Daoy (cell line): Measurements from ENCODE around the gene CYP2J2. TPM values are rescaled to one million over a fixed set of nuclear protein-coding genes. Genes with fewer than 3 reads are reported as not detected.
"Not testable (repeated sequence)": the region's sequence is repeated elsewhere in the genome, so short reads cannot be mapped to it uniquely, and the experiment has no call there.

ENCODE experiments used
- DNase-seq: peaks from one replicate; pipeline ENCODE4 v3.0.0-alpha.2; 2015; ENCODE audit warnings: low read depth
- total RNA-seq: library from RNA; depleted of rRNA; stranded (reverse); fragments of >200 nt; shearing (Covaris generic); gene quantifications from 2 replicates; pipeline ENCODE4 v1.2.3, GENCODE V29; 2014; rRNA removed

CYP2J2 gene
- total RNA-seq: 4.2 and 4.7 TPM in 2 replicates

- DNase-seq: peak; percentile 82
These were observed at the start of gene CYP2J2 for GRCh38 chr1:59926381-59927123. Gene CYP2J2 (minus strand): TSS chr1:59926773. CDS start chr1:59926746, 27 bp downstream.

GRCh38 chr1:59973719-59974118 lies 47.1 kb upstream of the CYP2J2 start:
- no peak for DNase-seq

- no peak for DNase-seq
These were observed 45.8 kb upstream of the CYP2J2 start for GRCh38 chr1:59972216-59972927.

GRCh38 chr1:59971464-59971911 lies 44.9 kb upstream of the CYP2J2 start:
- DNase-seq: peak; percentile 80

GRCh38 chr1:59969542-59970175 lies 43.1 kb upstream of the CYP2J2 start:
- not testable (repeated sequence) for DNase-seq

- DNase-seq: not testable (repeated sequence)
These were observed 42.2 kb upstream of the CYP2J2 start for GRCh38 chr1:59968746-59969145.

DNA sequence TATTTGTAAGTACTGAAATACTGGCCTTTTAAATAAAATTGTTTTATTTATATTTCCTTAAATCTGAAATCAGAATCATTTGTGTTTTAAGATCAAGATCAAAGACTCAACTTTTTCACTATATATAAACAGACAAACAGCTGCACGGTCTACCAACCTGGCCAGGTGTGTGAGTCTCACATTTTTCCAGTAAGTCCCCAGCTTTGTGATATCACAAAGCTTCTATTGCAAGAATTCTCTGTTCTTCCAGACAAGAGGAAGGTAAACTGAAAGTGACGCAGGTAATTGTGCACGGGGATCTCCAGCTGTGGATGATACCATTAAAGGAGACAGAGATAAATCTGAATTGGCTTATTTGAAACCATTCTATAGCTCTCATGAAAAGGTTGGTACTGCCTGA lies 41.2 kb upstream of the CYP2J2 start:
- no peak for DNase-seq

DNA sequence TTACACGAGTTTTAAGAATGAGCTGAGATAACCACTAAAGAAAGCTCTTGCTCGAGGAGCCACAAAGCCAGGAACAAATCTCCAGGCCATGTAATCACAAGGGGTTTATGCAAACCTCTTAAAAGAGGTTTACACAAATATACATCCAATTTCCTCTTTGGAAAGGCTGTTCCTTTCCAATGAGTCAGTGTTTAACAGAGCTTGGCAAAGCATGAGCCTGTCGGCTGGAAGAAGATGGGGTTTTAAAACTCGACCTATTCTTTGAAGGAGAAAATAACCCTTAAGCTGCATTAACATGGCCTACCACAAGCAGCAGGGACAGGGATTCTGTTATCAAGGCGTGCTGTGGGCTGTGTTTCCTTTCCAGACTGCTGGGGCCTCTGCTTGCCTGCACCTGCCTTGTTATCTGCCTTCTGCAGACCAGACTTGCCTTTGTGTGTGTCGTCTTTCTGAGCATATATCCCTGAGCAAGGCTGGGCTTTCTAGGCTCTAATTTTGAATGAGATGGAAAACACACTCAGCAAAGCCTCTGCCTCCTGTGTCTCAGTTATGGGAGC lies 40.6 kb upstream of the CYP2J2 start:
- DNase-seq: peak; percentile 49

DNA sequence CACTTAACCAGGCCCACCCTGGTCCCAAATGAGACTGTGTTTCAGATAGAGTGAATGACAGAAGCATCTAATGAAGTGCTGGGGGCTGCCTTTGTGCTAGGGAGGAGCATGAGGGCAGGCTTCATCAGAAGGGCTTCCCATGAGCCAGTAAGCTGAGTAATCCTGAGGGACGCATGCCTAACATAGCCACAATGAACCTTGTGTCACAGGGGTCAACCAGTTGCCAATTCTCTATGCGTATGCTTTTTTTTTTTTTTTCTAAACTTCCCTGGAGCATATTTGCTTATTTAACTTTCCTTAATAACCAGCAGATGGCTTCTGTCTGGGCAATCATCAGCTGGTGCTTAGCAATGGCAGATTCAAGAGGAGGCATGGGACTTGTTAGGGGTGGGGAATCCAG lies 25.5 kb upstream of the CYP2J2 start:
- DNase-seq: no peak

GRCh38 chr1:59949648-59950047 lies 23.1 kb upstream of the CYP2J2 start:
- DNase-seq: no peak

GRCh38 chr1:59948990-59949389 lies 22.4 kb upstream of the CYP2J2 start:
- DNase-seq: no peak

GRCh38 chr1:59947047-59947938 lies 20.7 kb upstream of the CYP2J2 start:
- DNase-seq: peak; percentile 67

GRCh38 chr1:59945790-59946189 lies 19.2 kb upstream of the CYP2J2 start:
- DNase-seq: no peak

GRCh38 chr1:59939393-59939792 lies 12.8 kb upstream of the CYP2J2 start:
- DNase-seq: no peak

DNA sequence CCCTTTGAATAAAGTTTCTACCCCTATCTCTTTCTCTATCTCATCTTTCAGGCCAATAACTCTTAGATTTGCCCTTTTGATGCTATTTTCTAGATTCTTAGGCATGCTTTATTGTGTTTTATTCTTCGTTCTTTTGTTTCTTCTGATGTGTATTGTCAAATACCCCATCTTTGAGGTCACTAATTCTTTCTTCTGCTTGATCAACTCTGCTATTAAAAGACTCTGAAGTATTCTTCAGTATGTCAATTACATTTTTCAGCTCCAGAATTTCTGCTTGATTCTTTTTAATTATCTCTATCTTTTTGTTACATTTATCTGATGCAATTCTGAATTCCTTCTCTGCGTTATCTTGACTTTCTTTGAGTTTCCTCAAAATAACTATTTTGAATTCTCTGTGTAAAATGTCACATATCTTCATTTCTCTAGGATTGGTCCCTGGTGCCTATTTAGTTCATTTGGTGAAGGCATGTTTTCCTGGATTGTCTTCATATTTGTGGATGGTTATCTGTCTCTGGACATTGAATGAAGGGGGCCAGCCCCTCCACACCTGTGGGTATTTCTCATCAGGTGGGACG lies 11.2 kb upstream of the CYP2J2 start:
- DNase-seq: no peak

GRCh38 chr1:59936358-59936821 lies 9.8 kb upstream of the CYP2J2 start:
- DNase-seq: no peak

GRCh38 chr1:59928996-59929395 lies 2.4 kb upstream of the CYP2J2 start:
- DNase-seq: no peak

DNA sequence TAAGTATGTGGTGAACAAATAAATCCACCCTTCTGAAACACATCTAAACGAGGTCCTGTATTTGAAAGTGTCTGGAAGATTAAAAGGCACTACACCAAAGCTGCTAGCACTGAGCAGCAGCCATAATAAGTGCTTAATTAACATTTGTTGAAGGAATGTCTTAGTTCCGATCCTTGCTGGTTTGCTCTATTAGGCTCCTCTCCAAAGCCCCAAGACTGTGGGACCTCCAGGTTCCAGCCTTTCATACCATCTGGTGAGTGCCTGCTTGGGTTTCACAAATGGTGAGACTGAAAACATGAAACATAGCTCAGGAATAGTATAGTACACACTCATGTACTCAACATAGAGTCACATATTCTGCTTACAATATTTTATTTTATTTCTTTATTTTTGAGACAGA lies 640 bp upstream of the CYP2J2 start:
- DNase-seq: no peak

DNA sequence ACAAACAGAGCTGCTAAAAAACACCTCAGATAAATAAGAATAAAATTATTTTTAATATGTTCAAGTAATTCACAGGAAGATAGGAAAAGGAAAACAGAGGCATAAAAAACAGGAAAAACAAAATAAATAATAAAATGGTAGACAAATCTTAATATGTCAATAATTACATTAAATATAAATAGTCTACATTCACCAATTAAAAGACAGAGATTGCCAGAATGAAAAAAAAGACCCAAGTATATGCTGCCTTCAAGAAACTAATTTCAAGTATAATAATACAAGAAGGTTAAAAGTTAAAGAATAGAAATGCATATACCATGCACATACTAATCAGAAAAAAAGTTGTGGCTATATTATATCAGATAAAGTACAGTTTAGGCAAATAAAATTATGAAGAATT lies 1.9 kb downstream of the CYP2J2 start:
- DNase-seq: no peak

DNA sequence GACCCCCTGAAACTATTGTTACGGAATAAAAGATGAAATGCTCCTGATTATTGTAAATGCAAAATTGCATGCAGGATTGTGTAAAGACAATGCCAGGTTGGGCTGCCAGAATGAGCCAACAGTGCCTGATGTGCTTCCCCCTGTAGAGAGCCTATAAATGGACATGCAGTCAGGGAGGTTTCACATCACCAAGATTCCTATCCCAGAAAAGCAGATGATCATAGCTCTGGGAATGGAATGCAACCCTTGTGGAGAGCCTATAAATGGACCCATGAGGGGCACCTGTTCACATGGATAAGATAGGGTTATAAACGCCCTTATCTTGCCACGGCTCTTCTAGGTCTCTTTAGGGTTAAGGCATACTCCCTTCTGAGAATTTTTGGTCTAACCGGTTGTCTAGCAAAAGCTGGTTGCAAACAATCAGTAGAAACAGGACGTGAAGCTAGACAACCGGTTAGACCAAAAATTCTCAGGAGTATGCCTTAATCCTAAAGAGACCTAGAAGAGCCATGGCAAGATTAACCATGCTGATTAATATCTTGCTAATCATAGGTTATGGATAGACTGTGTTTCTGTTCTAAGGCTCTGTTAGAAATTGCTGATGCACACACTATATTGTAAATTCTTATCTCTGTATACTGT lies 5.2 kb downstream of the CYP2J2 start:
- DNase-seq: not testable (repeated sequence)
